AG04449 (cell line): Measurements from ENCODE around the gene KAZN.

Source experiments
- CTCF ChIA-PET: fragments of 350-600 bp; formaldehyde crosslinking; extraction: SDS; loops from one replicate; lab custom pipeline; 2021; ENCODE audit warnings: antibody characterized with exemption; lab: Yijun Ruan, JAX
- POLR2A ChIA-PET: fragments of 400-600, 350-600 bp; formaldehyde crosslinking; extraction: SDS; loops from one replicate; lab custom pipeline; 2020; ENCODE audit warnings: antibody characterized with exemption, inconsistent platforms; lab: Yijun Ruan, JAX
- DNase-seq: peaks from one replicate; pipeline ENCODE4 v3.0.0-alpha.2; 2010; ENCODE audit warnings: low read depth, low spot score
- H3K4me3 ChIP-seq: 2 replicates; pipeline ENCODE4 v1.5.1; 2011; ENCODE audit warnings: low read depth, mild to moderate bottlenecking, control low read depth, low read length
- TF ChIP-seq, protein P1 (sequence below): IDR thresholded peaks from one replicate; pipeline ENCODE4 v1.5.1; 2011; ENCODE audit warnings: mild to moderate bottlenecking, moderate library complexity, low read length, control low read depth, inconsistent platforms; ENCODE audit not compliant: insufficient read depth; ENCODE audit errors: missing control alignments

KAZN gene

DNA sequence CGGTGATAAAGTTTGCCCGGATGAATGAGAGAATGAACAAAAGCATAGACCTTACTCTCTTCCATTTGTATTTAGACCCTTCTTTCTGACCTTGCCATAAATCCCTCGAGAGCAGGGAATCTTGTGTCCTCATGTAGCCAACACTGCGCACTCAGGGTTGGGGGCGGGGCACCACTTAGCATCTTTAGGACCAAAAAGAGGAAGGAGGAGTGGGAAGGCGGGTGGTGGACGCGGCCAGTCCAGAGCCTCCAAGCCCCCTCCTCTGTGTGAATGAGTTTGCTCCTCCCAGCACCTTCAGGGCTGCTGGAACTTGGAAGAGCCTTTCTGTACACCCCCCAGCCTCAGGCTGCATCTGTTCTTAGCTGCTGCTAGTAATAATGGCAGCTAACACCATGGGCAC, 413.2 kb downstream of the KAZN start:
- ChIA-PET CTCF (interaction anchor here (1.1 to 7.5 kb wide), 4 partner anchors 8 to 35 kb away, joined by 3 to 41 read pairs (median 20); no protein-coding TSS in a partner anchor), POLR2A (no interaction called here)
- TF ChIP-seq, protein P1, sequence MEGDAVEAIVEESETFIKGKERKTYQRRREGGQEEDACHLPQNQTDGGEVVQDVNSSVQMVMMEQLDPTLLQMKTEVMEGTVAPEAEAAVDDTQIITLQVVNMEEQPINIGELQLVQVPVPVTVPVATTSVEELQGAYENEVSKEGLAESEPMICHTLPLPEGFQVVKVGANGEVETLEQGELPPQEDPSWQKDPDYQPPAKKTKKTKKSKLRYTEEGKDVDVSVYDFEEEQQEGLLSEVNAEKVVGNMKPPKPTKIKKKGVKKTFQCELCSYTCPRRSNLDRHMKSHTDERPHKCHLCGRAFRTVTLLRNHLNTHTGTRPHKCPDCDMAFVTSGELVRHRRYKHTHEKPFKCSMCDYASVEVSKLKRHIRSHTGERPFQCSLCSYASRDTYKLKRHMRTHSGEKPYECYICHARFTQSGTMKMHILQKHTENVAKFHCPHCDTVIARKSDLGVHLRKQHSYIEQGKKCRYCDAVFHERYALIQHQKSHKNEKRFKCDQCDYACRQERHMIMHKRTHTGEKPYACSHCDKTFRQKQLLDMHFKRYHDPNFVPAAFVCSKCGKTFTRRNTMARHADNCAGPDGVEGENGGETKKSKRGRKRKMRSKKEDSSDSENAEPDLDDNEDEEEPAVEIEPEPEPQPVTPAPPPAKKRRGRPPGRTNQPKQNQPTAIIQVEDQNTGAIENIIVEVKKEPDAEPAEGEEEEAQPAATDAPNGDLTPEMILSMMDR: no peak
- H3K4me3 ChIP-seq: no peak overlapping the region
- DNase-seq: no peak

DNA sequence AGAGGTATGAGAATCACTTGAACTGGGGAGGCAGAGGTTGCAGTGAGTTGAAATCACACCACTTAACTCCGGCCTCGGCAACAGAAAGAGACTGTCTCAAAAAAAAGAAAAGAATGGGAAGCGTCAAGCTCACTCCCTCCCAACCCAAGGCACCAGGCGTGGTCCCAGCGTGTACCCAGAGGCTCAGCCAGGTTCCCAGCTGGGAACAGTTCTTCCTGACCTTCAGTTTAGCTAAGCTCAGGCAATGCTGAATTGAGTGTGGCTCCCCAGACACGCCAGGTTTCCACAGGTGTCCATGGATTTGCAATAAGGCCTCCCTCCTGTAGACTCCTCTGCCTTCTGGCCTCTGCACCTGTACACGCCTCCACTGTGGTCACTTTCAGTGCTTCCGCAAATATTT, 414.3 kb downstream of the KAZN start:
- DNase-seq: no peak
- ChIA-PET CTCF (interaction anchor here (1.4 to 5.4 kb wide), 3 partner anchors 11 to 34 kb away, joined by 3 to 41 read pairs (median 5); no protein-coding TSS in a partner anchor), POLR2A (no interaction called here)
- TF ChIP-seq, protein P1: no peak
- no peak overlapping the region for H3K4me3 ChIP-seq

DNA sequence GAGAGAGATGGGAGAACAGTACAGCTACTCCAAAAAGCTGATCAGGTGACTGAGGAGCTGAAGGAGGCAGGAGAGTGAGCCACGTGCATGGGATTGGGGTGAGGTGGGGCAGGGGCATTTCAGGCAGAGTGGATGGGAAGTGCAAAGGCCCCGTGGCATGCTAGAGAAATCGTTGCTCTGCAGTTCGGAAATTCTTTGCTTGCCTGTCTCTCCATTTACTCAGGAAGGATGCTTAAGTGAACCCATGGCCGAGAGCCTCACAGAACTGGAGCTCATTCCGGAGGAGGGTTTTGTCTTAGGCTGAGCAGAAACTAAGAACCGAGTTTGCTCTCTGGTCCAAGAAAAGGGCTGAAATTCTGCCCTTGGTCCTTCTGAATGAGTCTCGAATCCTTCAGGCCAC, 415.3 kb downstream of the KAZN start:
- TF ChIP-seq, protein P1: no peak
- POLR2A ChIA-PET: no interaction called here
- DNase-seq: no peak
- no peak overlapping the region for H3K4me3 ChIP-seq
- CTCF ChIA-PET: interaction anchor here (1.3 to 5.4 kb wide), 4 partner anchors 10 to 33 kb away, joined by 3 to 41 read pairs (median 4); no protein-coding TSS in a partner anchor

DNA sequence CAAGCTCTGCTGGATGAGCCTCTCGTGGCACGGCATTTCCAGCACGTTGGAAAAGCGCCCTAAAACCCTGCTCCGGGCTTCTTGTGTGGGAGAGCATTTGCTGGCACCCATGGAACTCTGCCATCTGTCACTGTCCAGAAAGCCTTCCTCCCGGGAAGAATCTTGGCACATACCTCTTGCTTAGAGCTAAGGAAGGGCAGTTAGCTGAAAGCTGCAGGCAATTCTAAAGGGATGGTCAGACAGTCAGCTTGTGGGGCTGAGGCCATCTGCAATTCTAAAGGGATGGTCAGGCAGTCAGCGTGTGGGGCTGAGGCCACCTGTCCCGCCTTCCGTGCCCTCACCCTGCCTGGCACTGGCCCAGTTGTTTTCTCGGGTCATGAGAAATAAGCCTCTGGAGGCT, 416.0 kb downstream of the KAZN start:
- DNase-seq: no peak
- no peak overlapping the region for H3K4me3 ChIP-seq
- ChIA-PET POLR2A (no interaction called here), CTCF (interaction anchor here (1.3 to 5.4 kb wide), 3 partner anchors 9 to 12 kb away, joined by 3 to 41 read pairs (median 4); no protein-coding TSS in a partner anchor)
- TF ChIP-seq, protein P1: no peak

DNA sequence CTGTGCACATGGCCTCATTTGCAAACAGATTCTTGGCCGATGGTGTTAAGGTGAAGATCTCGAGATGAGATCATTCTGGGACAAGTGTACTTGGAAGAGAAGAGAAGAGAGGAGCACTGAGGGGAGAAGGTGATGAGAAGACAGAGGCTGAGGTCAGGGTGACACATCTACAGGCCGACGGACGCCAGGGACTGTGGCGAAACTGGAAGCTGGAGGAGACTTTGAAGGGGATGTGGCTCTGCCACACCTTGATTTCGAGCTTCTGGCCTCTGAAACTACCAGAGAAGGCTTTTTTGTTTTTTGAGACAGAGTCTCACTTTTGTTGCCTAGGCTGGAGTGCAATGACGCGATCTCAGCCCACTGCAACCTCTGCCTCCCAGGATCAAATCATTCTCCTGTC, 417.5 kb downstream of the KAZN start:
- DNase-seq: no peak
- no peak overlapping the region for H3K4me3 ChIP-seq
- TF ChIP-seq, protein P1: no peak
- ChIA-PET POLR2A (no interaction called here), CTCF (interaction anchor here (1.5 to 5.4 kb wide), 2 partner anchors 11 to 101 kb away, joined by 4 to 41 read pairs; no protein-coding TSS in a partner anchor)

DNA sequence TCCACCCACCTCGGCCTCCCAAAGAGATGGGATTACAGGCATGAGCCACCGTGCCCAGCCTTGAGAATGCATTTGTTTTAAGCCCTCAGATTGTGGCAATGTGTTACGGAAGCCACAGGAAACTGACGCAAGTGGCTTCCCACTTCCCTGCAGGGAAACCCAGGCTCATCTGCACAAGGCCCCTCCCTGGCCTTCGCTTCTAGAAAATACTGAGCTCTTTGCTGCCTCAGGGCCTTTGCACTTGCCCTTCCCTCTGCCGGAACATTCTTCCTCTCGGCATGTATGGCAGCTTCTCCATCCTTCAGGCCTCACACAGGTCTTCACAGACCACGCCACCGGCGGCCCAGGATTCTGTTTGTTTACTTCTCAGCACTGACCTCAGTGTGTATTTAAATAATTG, 418.0 kb downstream of the KAZN start:
- ChIA-PET CTCF (interaction anchor here (1.5 to 5.4 kb wide), 2 partner anchors 10 to 101 kb away, joined by 4 to 41 read pairs; no protein-coding TSS in a partner anchor), POLR2A (no interaction called here)
- TF ChIP-seq, protein P1: no peak
- no peak overlapping the region for H3K4me3 ChIP-seq
- DNase-seq: no peak
